Activated CD8-positive, alpha-beta memory T cell treated with anti-CD3 and anti-CD28 coated beads, Interleukin-2, amount 50 U/mL, for 24 hours (primary cell): ENCODE data around the gene TMEM39B.
"Not testable (repeated sequence)": the region's sequence is repeated elsewhere in the genome, so short reads cannot be mapped to it uniquely, and the experiment has no call there.

ENCODE experiments used
- DNase-seq: peaks from one replicate; pipeline ENCODE4 v3.0.0-alpha.2; 2020; ENCODE audit errors: extremely low read depth

Gene TMEM39B

GRCh38 chr1:32111789-32112188, 39.0 kb downstream of the TMEM39B start:
- DNase-seq, result no peak

- no peak for DNase-seq
Observed at GRCh38 chr1:32112806-32113375, 40.2 kb downstream of the TMEM39B start.

GRCh38 chr1:32113436-32113835, 40.7 kb downstream of the TMEM39B start:
- DNase-seq, result not testable (repeated sequence)

GRCh38 chr1:32114420-32114819, 41.7 kb downstream of the TMEM39B start:
- DNase-seq, result no peak

GRCh38 chr1:32115496-32115895, 42.8 kb downstream of the TMEM39B start:
- DNase-seq, result no peak

GRCh38 chr1:32116531-32116930, 43.8 kb downstream of the TMEM39B start:
- no peak for DNase-seq

GRCh38 chr1:32122151-32122550, 49.4 kb downstream of the TMEM39B start:
- DNase-seq, result no peak

GRCh38 chr1:32123361-32123760, 50.6 kb downstream of the TMEM39B start:
- not testable (repeated sequence) for DNase-seq

GRCh38 chr1:32125313-32125712, 52.6 kb downstream of the TMEM39B start:
- DNase-seq, result no peak

GRCh38 chr1:32126770-32127169, 54.0 kb downstream of the TMEM39B start:
- no peak for DNase-seq

GRCh38 chr1:32127409-32128198, 54.9 kb downstream of the TMEM39B start:
- no peak for DNase-seq

- no peak for DNase-seq
Observed at GRCh38 chr1:32128479-32128878, 55.7 kb downstream of the TMEM39B start.

- DNase-seq, result no peak
Observed at GRCh38 chr1:32128964-32129363, 56.2 kb downstream of the TMEM39B start.

- not testable (repeated sequence) for DNase-seq
Observed at GRCh38 chr1:32133950-32134280, 61.2 kb downstream of the TMEM39B start.

- DNase-seq, result no peak
Observed at GRCh38 chr1:32137111-32137510, 64.4 kb downstream of the TMEM39B start.

- no peak for DNase-seq
Observed at GRCh38 chr1:32138965-32139364, 66.2 kb downstream of the TMEM39B start.

- no peak for DNase-seq
Observed at GRCh38 chr1:32142446-32143301, 69.9 kb downstream of the TMEM39B start.

- not testable (repeated sequence) for DNase-seq
Observed at GRCh38 chr1:32143302-32143695, 70.6 kb downstream of the TMEM39B start.

GRCh38 chr1:32144033-32144432, 71.3 kb downstream of the TMEM39B start:
- no peak for DNase-seq

GRCh38 chr1:32147799-32148198, 75.1 kb downstream of the TMEM39B start:
- DNase-seq, result not testable (repeated sequence)

- DNase-seq, result no peak
Observed at GRCh38 chr1:32150847-32151246, 78.1 kb downstream of the TMEM39B start.

GRCh38 chr1:32151319-32151787, 78.6 kb downstream of the TMEM39B start:
- DNase-seq, result no peak
